ENCODE results near the gene SPTSSB. TPM values are rescaled to one million over a fixed set of nuclear protein-coding genes. Genes with fewer than 3 reads are reported as not detected.

Gene SPTSSB
- total RNA-seq, 2 experiments from 2014 or later, result not detected

GRCh38 chr3:161372321-161373260 lies 1.3 kb upstream of the SPTSSB start:
- ChIA-PET POLR2A (no interaction called here), CTCF (no interaction called here)
- Mint-ChIP-seq H3K27me3 (peaks cover 79% of the 10 kb centered on the region), H3K27ac (no peak overlapping the region), H3K9me3 (no peaks in the 10 kb centered on the region), H3K4me3 (peak overlapping the region; percentile 57), H3K36me3 (ENCODE audit: low read depth) (no peaks in the 10 kb centered on the region), H3K4me1 (peaks cover 17% of the 10 kb centered on the region)
- DNase-seq, result peak; percentile 18

- no peaks in the 10 kb centered on the region for H3K36me3 Mint-ChIP-seq (ENCODE audit: low read depth)
- H3K9me3 Mint-ChIP-seq, result no peaks in the 10 kb centered on the region
- POLR2A ChIA-PET, result no interaction called here
- DNase-seq, result no peak
- no peak overlapping the region for H3K4me3 Mint-ChIP-seq
- peaks cover 17% of the 10 kb centered on the region for H3K4me1 Mint-ChIP-seq
- H3K27ac Mint-ChIP-seq, result no peak overlapping the region
- H3K27me3 Mint-ChIP-seq, result peaks cover 72% of the 10 kb centered on the region
- CTCF ChIA-PET, result no interaction called here
Observed at GRCh38 chr3:161369531-161369930, 1.8 kb downstream of the SPTSSB start.

GRCh38 chr3:161366094-161366493 lies 5.2 kb downstream of the SPTSSB start:
- Mint-ChIP-seq H3K27me3 (peaks cover 48% of the 10 kb centered on the region), H3K9me3 (no peaks in the 10 kb centered on the region), H3K27ac (no peak overlapping the region), H3K36me3 (ENCODE audit: low read depth) (no peaks in the 10 kb centered on the region), H3K4me1 (no peaks in the 10 kb centered on the region), H3K4me3 (no peak overlapping the region)
- ChIA-PET CTCF (no interaction called here), POLR2A (no interaction called here)
- DNase-seq, result no peak

- ChIA-PET CTCF (no interaction called here), POLR2A (no interaction called here)
- Mint-ChIP-seq H3K36me3 (ENCODE audit: low read depth) (no peaks in the 10 kb centered on the region), H3K4me1 (no peaks in the 10 kb centered on the region), H3K9me3 (no peaks in the 10 kb centered on the region), H3K4me3 (no peak overlapping the region), H3K27ac (no peak overlapping the region), H3K27me3 (peaks cover 37% of the 10 kb centered on the region)
- DNase-seq, result no peak
Observed at GRCh38 chr3:161358488-161358887, 12.8 kb downstream of the SPTSSB start.

GRCh38 chr3:161356287-161356686 lies 15.0 kb downstream of the SPTSSB start:
- H3K27ac Mint-ChIP-seq, result no peak overlapping the region
- no peak for DNase-seq
- H3K36me3 Mint-ChIP-seq (ENCODE audit: low read depth), result no peaks in the 10 kb centered on the region
- POLR2A ChIA-PET, result no interaction called here
- no peak overlapping the region for H3K4me3 Mint-ChIP-seq
- no peaks in the 10 kb centered on the region for H3K9me3 Mint-ChIP-seq
- no peaks in the 10 kb centered on the region for H3K4me1 Mint-ChIP-seq
- CTCF ChIA-PET, result interaction anchor here (0.6 kb wide), 1 partner anchor 20 kb away, joined by 3 read pairs; no protein-coding TSS in a partner anchor
- peaks cover 39% of the 10 kb centered on the region for H3K27me3 Mint-ChIP-seq

GRCh38 chr3:161355508-161355907 lies 15.8 kb downstream of the SPTSSB start:
- POLR2A ChIA-PET, result no interaction called here

GRCh38 chr3:161354554-161354953 lies 16.8 kb downstream of the SPTSSB start:
- Mint-ChIP-seq H3K9me3 (no peaks in the 10 kb centered on the region), H3K4me3 (no peak overlapping the region), H3K4me1 (peaks cover 8% of the 10 kb centered on the region), H3K36me3 (ENCODE audit: low read depth) (no peaks in the 10 kb centered on the region), H3K27ac (no peak overlapping the region), H3K27me3 (peaks cover 42% of the 10 kb centered on the region)
- CTCF ChIA-PET, result interaction anchor here (0.6 kb wide), 1 partner anchor 121 kb away, joined by 3 read pairs; no protein-coding TSS in a partner anchor
- DNase-seq, result no peak
- POLR2A ChIA-PET, result no interaction called here

More at GRCh38 chr3:161355508-161355907, 15.8 kb downstream of the SPTSSB start:
- H3K27ac Mint-ChIP-seq, result no peak overlapping the region
- H3K4me3 Mint-ChIP-seq, result no peak overlapping the region
- no peaks in the 10 kb centered on the region for H3K36me3 Mint-ChIP-seq (ENCODE audit: low read depth)
- no peak for DNase-seq
- H3K9me3 Mint-ChIP-seq, result no peaks in the 10 kb centered on the region
- CTCF ChIA-PET, result no interaction called here
- peaks cover 37% of the 10 kb centered on the region for H3K27me3 Mint-ChIP-seq
- H3K4me1 Mint-ChIP-seq, result no peaks in the 10 kb centered on the region

- Mint-ChIP-seq H3K27me3 (peaks cover 54% of the 10 kb centered on the region), H3K4me3 (no peak overlapping the region), H3K27ac (no peak overlapping the region), H3K36me3 (ENCODE audit: low read depth) (no peaks in the 10 kb centered on the region), H3K9me3 (no peaks in the 10 kb centered on the region), H3K4me1 (peaks cover 13% of the 10 kb centered on the region)
- ChIA-PET POLR2A (no interaction called here), CTCF (no interaction called here)
- DNase-seq, result no peak
Observed at GRCh38 chr3:161351330-161351729, 20.0 kb downstream of the SPTSSB start.

GRCh38 chr3:161350916-161351315 lies 20.4 kb downstream of the SPTSSB start:
- CTCF ChIA-PET, result no interaction called here
- H3K36me3 Mint-ChIP-seq (ENCODE audit: low read depth), result no peaks in the 10 kb centered on the region
- no peaks in the 10 kb centered on the region for H3K9me3 Mint-ChIP-seq
- H3K4me1 Mint-ChIP-seq, result peaks cover 13% of the 10 kb centered on the region
- H3K27ac Mint-ChIP-seq, result no peak overlapping the region
- no peak overlapping the region for H3K4me3 Mint-ChIP-seq
- DNase-seq, result no peak
- peaks cover 53% of the 10 kb centered on the region for H3K27me3 Mint-ChIP-seq
- POLR2A ChIA-PET, result no interaction called here

- CTCF ChIA-PET, result no interaction called here
- POLR2A ChIA-PET, result interaction anchor here (0.5 kb wide), 1 partner anchor 12 kb away, joined by 5 read pairs; no protein-coding TSS in a partner anchor
- H3K9me3 Mint-ChIP-seq, result no peaks in the 10 kb centered on the region
- DNase-seq, result peak; percentile 29
- peaks cover 13% of the 10 kb centered on the region for H3K4me1 Mint-ChIP-seq
- H3K36me3 Mint-ChIP-seq (ENCODE audit: low read depth), result no peaks in the 10 kb centered on the region
- H3K4me3 Mint-ChIP-seq, result no peak overlapping the region
- H3K27ac Mint-ChIP-seq, result no peak overlapping the region
- peaks cover 50% of the 10 kb centered on the region for H3K27me3 Mint-ChIP-seq
Observed at GRCh38 chr3:161349529-161350312, 21.6 kb downstream of the SPTSSB start.

GRCh38 chr3:161348796-161349400 lies 22.4 kb downstream of the SPTSSB start:
- peaks cover 13% of the 10 kb centered on the region for H3K4me1 Mint-ChIP-seq
- DNase-seq, result no peak
- no peaks in the 10 kb centered on the region for H3K9me3 Mint-ChIP-seq
- ChIA-PET POLR2A (no interaction called here), CTCF (no interaction called here)
- no peaks in the 10 kb centered on the region for H3K36me3 Mint-ChIP-seq (ENCODE audit: low read depth)
- peaks cover 50% of the 10 kb centered on the region for H3K27me3 Mint-ChIP-seq
- H3K27ac Mint-ChIP-seq, result no peak overlapping the region
- H3K4me3 Mint-ChIP-seq, result no peak overlapping the region

- no peak overlapping the region for H3K4me3 Mint-ChIP-seq
- no peak overlapping the region for H3K27ac Mint-ChIP-seq
- H3K36me3 Mint-ChIP-seq (ENCODE audit: low read depth), result no peaks in the 10 kb centered on the region
- CTCF ChIA-PET, result no interaction called here
- H3K27me3 Mint-ChIP-seq, result peaks cover 53% of the 10 kb centered on the region
- POLR2A ChIA-PET, result no interaction called here
- peaks cover 13% of the 10 kb centered on the region for H3K4me1 Mint-ChIP-seq
- H3K9me3 Mint-ChIP-seq, result no peaks in the 10 kb centered on the region
- no peak for DNase-seq
Observed at GRCh38 chr3:161347726-161348125, 23.6 kb downstream of the SPTSSB start.

- POLR2A ChIA-PET, result no interaction called here
Observed at GRCh38 chr3:161345023-161345422, 26.3 kb downstream of the SPTSSB start.

More at GRCh38 chr3:161345023-161345422, 26.3 kb downstream of the SPTSSB start:
- H3K4me1 Mint-ChIP-seq, result peaks cover 10% of the 10 kb centered on the region
- no peak for DNase-seq
- peaks cover 58% of the 10 kb centered on the region for H3K27me3 Mint-ChIP-seq
- H3K27ac Mint-ChIP-seq, result no peak overlapping the region
- H3K4me3 Mint-ChIP-seq, result no peak overlapping the region
- H3K9me3 Mint-ChIP-seq, result no peaks in the 10 kb centered on the region
- H3K36me3 Mint-ChIP-seq (ENCODE audit: low read depth), result no peaks in the 10 kb centered on the region
- CTCF ChIA-PET, result no interaction called here

All from activated CD4-positive, alpha-beta T cell treated with anti-CD3 and anti-CD28 coated beads, Interleukin-2, amount 10 ng/mL, durations not matched to agents 7 days and 5 days (primary cell).